ENCODE results near the gene ZCCHC7. TPM values are rescaled to one million over a fixed set of nuclear protein-coding genes. Genes with fewer than 3 reads are reported as not detected.

Gene ZCCHC7
- total RNA-seq, 1 donor from 2014 or later = 20.9 TPM

DNA sequence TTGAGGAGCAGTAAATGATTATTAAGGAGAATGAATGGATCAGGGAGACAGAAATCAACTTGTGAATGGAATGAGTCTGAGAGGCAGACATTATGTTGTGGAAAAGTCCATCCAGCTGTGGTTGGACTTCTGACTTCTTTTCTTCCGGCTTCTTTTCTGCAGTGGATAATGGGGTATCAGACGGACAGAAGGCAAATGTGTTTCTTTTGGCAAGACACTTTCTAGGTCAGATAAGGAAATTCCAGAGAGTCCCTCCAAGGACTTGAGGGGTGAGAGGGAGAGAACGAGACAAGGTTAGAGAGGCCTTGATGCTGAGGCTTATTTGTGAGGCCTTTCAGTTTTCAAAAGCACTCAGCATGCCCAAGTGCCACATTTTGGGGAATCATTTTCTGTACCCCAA, 285.0 kb downstream of the ZCCHC7 start:
- no peak for DNase-seq (ENCODE audit: low read depth)

DNA sequence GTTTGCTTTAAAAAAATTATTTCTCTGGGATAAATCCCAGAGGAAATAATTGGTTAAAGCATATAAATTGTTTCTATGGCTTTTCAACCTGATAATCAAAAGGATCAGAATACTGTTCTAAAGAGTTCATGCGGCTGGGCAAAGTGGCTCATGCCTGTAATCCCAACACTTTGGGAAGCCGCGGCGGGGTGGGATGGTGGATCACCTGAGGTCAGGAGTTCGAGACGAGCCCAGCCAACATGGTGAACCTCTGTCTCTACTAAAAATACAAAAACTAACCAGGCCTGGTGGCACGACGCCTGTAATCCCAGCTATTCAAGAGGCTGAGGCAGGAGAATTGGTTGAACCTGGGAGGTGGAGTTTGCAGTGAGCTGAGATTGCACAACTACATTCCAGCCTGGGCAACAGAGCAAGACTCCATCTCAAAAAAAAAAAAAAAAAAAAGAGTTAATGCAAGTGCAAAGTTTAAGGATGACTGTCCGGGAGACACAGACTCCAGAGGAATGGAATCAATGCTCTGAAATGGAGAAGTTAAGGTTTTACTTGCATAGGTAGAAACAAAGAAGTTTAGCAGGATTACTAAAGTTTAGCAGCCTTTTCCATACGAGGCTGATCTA, 285.5 kb downstream of the ZCCHC7 start:
- DNase-seq (ENCODE audit: low read depth) = peak; percentile 41

DNA sequence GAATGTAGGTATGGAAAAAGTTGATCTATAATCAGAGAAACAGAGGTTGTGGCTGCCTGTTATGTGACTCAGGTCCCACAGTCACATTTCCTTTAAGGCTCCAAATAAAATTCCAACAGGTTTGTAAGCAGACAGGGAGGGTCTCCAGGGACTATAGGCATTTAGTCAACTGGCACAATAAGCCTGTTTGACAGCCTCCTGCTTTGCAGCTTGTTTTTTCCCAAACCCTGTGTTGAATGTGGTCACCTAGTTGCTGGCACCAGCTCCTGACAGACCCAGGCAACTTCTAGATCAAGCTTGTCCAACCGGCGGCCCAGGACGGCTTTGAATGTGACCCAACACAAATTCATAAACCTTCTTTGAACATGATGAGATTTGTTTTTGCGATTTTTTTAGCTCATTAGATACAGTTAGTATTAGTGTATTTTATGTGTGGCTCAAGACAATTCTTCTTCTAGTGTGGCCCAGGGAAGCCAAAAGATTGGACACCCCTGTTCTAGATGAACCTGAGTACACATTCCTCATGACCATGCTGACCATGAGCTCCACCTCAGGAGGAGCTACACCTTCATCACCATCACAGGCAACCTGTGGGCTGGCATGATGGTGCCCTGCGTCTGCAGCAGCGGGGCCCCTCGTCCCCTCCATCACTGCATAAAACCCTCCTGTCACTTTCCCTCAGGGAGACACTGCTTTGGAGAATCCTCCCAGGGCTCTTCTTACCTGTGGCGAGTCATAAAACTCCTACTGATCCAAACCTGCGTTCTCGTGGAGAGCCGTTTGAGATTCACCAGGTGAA, 286.4 kb downstream of the ZCCHC7 start:
- no peak for DNase-seq (ENCODE audit: low read depth)

- peak; percentile 54 for DNase-seq (ENCODE audit: low read depth)
Measured at GRCh38 chr9:37407468-37407867, 287.1 kb downstream of the ZCCHC7 start.

Other genes starting within 250 kb of the ZCCHC7 start
- not detected in 2 replicates for gene PAX5, start 86.3 kb upstream of the ZCCHC7 start, total RNA-seq